HEK293 (cell line): ENCODE measurements around the gene SLC15A4.

Experiments
- ATF2 ChIP-seq: fragments of 450-650 bp; formaldehyde crosslinking; IDR thresholded peaks from 2 replicates; pipeline ENCODE4 v1.5.1; 2016; ENCODE audit warnings: missing biosample characterization, missing genetic modification characterization, low read depth
- PRDM10 ChIP-seq: fragments of 450-650 bp; formaldehyde crosslinking; IDR thresholded peaks from 2 replicates; pipeline ENCODE4 v1.5.1; 2016; ENCODE audit warnings: missing biosample characterization, missing genetic modification characterization
- SETDB1 ChIP-seq: IDR thresholded peaks from one replicate; pipeline ENCODE4 v1.6.1; 2017; ENCODE audit warnings: mild to moderate bottlenecking, low read length, moderate library complexity, mixed read lengths; ENCODE audit not compliant: insufficient read length
- ZNF157 ChIP-seq: fragments of 450-650 bp; formaldehyde crosslinking; IDR thresholded peaks from 2 replicates; pipeline ENCODE4 v1.5.1; 2016; ENCODE audit warnings: missing biosample characterization, missing genetic modification characterization
- ZNF16 ChIP-seq: fragments of 450-650 bp; formaldehyde crosslinking; IDR thresholded peaks from 2 replicates; pipeline ENCODE4 v1.5.1; 2016; ENCODE audit warnings: low read depth, missing biosample characterization, missing genetic modification characterization
- ZNF223 ChIP-seq: fragments of 450-650 bp; formaldehyde crosslinking; IDR thresholded peaks from 2 replicates; pipeline ENCODE4 v1.5.1; 2016; ENCODE audit warnings: missing biosample characterization, missing genetic modification characterization
- ZNF274 ChIP-seq, 2 experiments: fragments of 200-500 bp in 1 of 2; fragments of 450-650 bp in 1 of 2; sonication (Bioruptor generic) in 1 of 2; formaldehyde crosslinking in 1 of 2; IDR thresholded peaks; 2 replicates each; pipeline versions ENCODE4 v1.5.1 to v1.6.1; 2014 to 2016; ENCODE audit warnings: borderline replicate concordance in 1 of 2, inconsistent platforms in 1 of 2, low read length in 1 of 2, missing biosample characterization in 1 of 2, missing genetic modification characterization in 1 of 2
- ZNF292 ChIP-seq: fragments of 450-650 bp; formaldehyde crosslinking; IDR thresholded peaks from 2 replicates; pipeline ENCODE4 v1.5.1; 2016; ENCODE audit warnings: low read depth, missing biosample characterization, missing genetic modification characterization, borderline replicate concordance
- ZNF311 ChIP-seq: fragments of 450-650 bp; formaldehyde crosslinking; IDR thresholded peaks from 2 replicates; pipeline ENCODE4 v1.5.1; 2017; ENCODE audit warnings: missing biosample characterization, missing genetic modification characterization, borderline replicate concordance
- ZNF416 ChIP-seq: fragments of 450-650 bp; formaldehyde crosslinking; IDR thresholded peaks from 2 replicates; pipeline ENCODE4 v1.5.1; 2016; ENCODE audit warnings: missing biosample characterization, missing genetic modification characterization
- ZNF561 ChIP-seq: fragments of 450-650 bp; IDR thresholded peaks from 2 replicates; pipeline ENCODE4 v1.5.1; 2018; ENCODE audit warnings: missing biosample characterization, missing genetic modification characterization, borderline replicate concordance
- TF ChIP-seq, protein P1 (sequence below): fragments of 450-650 bp; formaldehyde crosslinking; IDR thresholded peaks from 2 replicates; pipeline ENCODE4 v1.5.1; 2016; ENCODE audit warnings: missing biosample characterization, missing genetic modification characterization

GRCh38 chr12:128842579-128842978 lies 18.8 kb upstream of the SLC15A4 start:
- TF ChIP-seq, protein P1, sequence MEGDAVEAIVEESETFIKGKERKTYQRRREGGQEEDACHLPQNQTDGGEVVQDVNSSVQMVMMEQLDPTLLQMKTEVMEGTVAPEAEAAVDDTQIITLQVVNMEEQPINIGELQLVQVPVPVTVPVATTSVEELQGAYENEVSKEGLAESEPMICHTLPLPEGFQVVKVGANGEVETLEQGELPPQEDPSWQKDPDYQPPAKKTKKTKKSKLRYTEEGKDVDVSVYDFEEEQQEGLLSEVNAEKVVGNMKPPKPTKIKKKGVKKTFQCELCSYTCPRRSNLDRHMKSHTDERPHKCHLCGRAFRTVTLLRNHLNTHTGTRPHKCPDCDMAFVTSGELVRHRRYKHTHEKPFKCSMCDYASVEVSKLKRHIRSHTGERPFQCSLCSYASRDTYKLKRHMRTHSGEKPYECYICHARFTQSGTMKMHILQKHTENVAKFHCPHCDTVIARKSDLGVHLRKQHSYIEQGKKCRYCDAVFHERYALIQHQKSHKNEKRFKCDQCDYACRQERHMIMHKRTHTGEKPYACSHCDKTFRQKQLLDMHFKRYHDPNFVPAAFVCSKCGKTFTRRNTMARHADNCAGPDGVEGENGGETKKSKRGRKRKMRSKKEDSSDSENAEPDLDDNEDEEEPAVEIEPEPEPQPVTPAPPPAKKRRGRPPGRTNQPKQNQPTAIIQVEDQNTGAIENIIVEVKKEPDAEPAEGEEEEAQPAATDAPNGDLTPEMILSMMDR (tag by site-specific recombination): no peak
- TF ChIP-seq PRDM10 (no peak), ZNF561 (no peak), ATF2 (tag by site-specific recombination) (no peak), ZNF416 (no peak), SETDB1 (no peak), ZNF292 (tag by site-specific recombination) (no peak), ZNF223 (tag by site-specific recombination) (no peak), ZNF274 (IDR thresholded peaks at IDR 0.05; ENCODE audit: low read length) (no peak), ZNF274 (tag by site-specific recombination; IDR thresholded peaks at IDR 0.05; ENCODE audit: borderline replicate concordance) (no peak), ZNF311 (tag by site-specific recombination) (no peak), ZNF16 (tag by site-specific recombination) (no peak), ZNF157 (tag by site-specific recombination) (no peak)
